ENCODE data around the gene MT1X.
A peak's percentile ranks its signal among the peaks of the same experiment; 100 is the strongest.
"Not testable (repeated sequence)": the region's sequence is repeated elsewhere in the genome, so short reads cannot be mapped to it uniquely, and the experiment has no call there.

MT1X gene

DNA sequence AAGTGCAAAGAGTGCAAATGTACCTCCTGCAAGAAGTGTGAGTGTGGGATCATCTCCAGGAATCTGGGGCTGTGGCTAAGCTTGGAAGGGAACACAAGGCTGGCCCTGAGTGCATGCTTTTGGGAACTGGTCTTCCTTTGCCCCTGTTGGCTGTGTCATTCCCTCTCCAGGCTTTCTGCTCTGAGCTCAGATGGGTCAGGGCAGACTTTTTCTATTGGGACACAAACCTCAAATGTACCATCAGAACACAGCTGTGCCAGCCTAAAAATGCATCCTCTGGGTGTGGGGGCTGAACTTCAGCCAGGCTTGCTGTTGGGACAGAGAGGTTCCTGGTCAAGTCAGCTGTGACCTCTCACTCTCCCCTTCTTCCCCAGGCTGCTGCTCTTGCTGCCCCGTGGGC lies 29.7 kb upstream of the MT1X start:
- TF ChIP-seq, protein P1, sequence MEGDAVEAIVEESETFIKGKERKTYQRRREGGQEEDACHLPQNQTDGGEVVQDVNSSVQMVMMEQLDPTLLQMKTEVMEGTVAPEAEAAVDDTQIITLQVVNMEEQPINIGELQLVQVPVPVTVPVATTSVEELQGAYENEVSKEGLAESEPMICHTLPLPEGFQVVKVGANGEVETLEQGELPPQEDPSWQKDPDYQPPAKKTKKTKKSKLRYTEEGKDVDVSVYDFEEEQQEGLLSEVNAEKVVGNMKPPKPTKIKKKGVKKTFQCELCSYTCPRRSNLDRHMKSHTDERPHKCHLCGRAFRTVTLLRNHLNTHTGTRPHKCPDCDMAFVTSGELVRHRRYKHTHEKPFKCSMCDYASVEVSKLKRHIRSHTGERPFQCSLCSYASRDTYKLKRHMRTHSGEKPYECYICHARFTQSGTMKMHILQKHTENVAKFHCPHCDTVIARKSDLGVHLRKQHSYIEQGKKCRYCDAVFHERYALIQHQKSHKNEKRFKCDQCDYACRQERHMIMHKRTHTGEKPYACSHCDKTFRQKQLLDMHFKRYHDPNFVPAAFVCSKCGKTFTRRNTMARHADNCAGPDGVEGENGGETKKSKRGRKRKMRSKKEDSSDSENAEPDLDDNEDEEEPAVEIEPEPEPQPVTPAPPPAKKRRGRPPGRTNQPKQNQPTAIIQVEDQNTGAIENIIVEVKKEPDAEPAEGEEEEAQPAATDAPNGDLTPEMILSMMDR (IDR thresholded peaks at IDR 0.05; ENCODE audit: borderline replicate concordance, control extremely low read depth, extremely low read depth, insufficient read depth, missing control alignments): no peak
- DNase-seq (ENCODE audit: low spot score): no peak
- in situ Hi-C loops (cut with MboI; ENCODE audit: low sequenced_read_pairs, unreplicated experiment): no loop called here

DNA sequence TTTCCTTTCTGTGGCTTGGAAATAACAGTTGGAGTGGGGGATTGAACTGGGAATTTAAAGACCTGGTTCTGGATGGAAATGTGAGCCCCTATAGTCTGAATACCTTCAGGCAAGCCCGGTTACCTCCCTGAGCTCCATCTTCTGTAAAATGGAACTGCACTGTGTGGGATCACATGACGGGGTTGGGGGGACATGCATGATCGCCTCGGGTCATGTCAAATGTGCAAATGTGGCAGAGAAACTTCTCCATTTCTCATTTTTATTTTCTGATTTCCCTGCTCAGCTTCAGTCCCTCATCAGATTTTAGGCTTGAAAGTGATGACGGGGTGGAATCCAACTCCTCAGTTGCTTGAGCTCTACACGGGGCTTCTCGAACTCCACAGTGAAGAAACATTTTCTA lies 29.1 kb upstream of the MT1X start:
- DNase-seq (ENCODE audit: low spot score): no peak
- TF ChIP-seq, protein P1 (IDR thresholded peaks at IDR 0.05; ENCODE audit: borderline replicate concordance, control extremely low read depth, extremely low read depth, insufficient read depth, missing control alignments): no peak
- in situ Hi-C loops (cut with MboI; ENCODE audit: low sequenced_read_pairs, unreplicated experiment): no loop called here

- TF ChIP-seq, protein P1 (IDR thresholded peaks at IDR 0.05; ENCODE audit: borderline replicate concordance, control extremely low read depth, extremely low read depth, insufficient read depth, missing control alignments): no peak
- DNase-seq (ENCODE audit: low spot score): peak; percentile 47
- in situ Hi-C loops (cut with MboI; ENCODE audit: low sequenced_read_pairs, unreplicated experiment): no loop called here
Observed at GRCh38 chr16:56657555-56658326, 24.5 kb upstream of the MT1X start, which contains the start of gene MT1F. Gene MT1F (plus strand): TSS chr16:56657959. CDS start chr16:56658059, 100 bp downstream.

DNA sequence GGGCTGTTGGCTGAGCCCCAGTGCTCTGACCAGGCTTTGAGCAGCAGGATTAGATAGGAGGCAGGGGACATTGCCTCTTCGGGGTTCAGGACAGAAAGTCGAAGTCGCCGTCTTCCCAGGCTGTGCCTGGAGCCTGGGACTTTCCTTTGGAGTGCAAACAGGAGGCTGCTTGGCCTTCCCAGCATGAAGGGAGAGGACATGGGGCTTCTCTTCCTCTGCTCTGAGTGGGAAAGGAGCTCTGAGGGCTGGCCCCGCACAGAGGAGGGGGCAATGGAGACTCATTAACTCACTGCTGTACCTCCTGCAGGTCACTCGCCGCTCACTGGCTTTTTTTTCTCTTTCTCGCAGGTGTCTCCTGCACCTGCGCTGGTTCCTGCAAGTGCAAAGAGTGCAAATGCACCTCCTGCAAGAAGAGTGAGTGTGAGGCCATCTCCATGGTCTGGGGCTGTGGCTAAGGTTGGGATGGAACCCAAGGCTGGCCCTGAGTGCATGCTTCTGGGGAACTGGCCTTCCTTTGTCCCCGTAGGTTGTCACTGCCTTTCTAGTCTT lies 23.9 kb upstream of the MT1X start:
- TF ChIP-seq, protein P1 (IDR thresholded peaks at IDR 0.05; ENCODE audit: borderline replicate concordance, control extremely low read depth, extremely low read depth, insufficient read depth, missing control alignments): no peak
- in situ Hi-C loops (cut with MboI; ENCODE audit: low sequenced_read_pairs, unreplicated experiment): no loop called here
- no peak for DNase-seq (ENCODE audit: low spot score)

GRCh38 chr16:56662357-56663354 lies 19.6 kb upstream of the MT1X start:
- DNase-seq (ENCODE audit: low spot score): no peak
- in situ Hi-C loops (cut with MboI; ENCODE audit: low sequenced_read_pairs, unreplicated experiment): no loop called here
- TF ChIP-seq, protein P1 (IDR thresholded peaks at IDR 0.05; ENCODE audit: borderline replicate concordance, control extremely low read depth, extremely low read depth, insufficient read depth, missing control alignments): no peak

GRCh38 chr16:56664506-56664905 lies 17.8 kb upstream of the MT1X start:
- no peak for DNase-seq (ENCODE audit: low spot score)
- in situ Hi-C loops (cut with MboI; ENCODE audit: low sequenced_read_pairs, unreplicated experiment): no loop called here
- TF ChIP-seq, protein P1 (IDR thresholded peaks at IDR 0.05; ENCODE audit: borderline replicate concordance, control extremely low read depth, extremely low read depth, insufficient read depth, missing control alignments): no peak

- in situ Hi-C loops (cut with MboI; ENCODE audit: low sequenced_read_pairs, unreplicated experiment); DNase-seq (ENCODE audit: low spot score): not testable (repeated sequence)
Observed at GRCh38 chr16:56665286-56666261, 16.7 kb upstream of the MT1X start.
